ENCODE data around the gene PDE11A. TPM values are rescaled to one million over a fixed set of nuclear protein-coding genes. Genes with fewer than 3 reads are reported as not detected.

Gene PDE11A
- total RNA-seq, 1 donor from 2014 or later = 0.75 TPM

- no peak for TF ChIP-seq CTCF (IDR thresholded peaks at IDR 0.05)
Observed at GRCh38 chr2:177733322-177733855, 339.2 kb downstream of the PDE11A start.

DNA sequence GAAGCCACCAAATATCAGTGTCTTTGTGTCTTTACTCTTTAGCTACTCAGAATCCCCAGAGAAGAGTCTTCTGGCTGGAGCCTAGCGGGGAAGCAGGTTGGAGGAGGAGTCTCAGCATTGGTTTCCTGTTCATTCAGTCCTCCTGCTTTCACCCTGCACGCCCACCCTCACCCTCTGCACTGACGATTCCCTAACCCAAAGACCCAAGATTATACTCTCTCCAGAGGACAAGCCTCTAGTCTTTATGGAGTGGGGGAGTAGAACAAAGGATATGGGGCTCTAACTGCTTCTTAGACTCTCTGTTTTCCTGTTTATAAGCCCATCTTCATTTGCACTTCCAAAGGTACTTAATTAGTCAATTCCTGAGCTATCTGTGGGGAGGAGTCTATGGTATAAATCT is 341.2 kb downstream of the PDE11A start:
- Histone ChIP-seq H3K27me3 (no peaks in the 10 kb centered on the region), H3K27ac (no peak overlapping the region), H3K4me1 (no peaks in the 10 kb centered on the region), H3K4me3 (no peak overlapping the region), H3K9me3 (no peaks in the 10 kb centered on the region), H3K36me3 (no peaks in the 10 kb centered on the region)
- intact Hi-C loops (cut with DNase I) = no loop called here
- DNase-seq (ENCODE audit: low spot score in 2 of 2) = no peak
- no peak for TF ChIP-seq CTCF (IDR thresholded peaks at IDR 0.05)

More at GRCh38 chr2:177733322-177733855, 339.2 kb downstream of the PDE11A start:
- no peak overlapping the region for H3K27ac ChIP-seq
- H3K9me3 ChIP-seq = no peaks in the 10 kb centered on the region
- no peak for DNase-seq (ENCODE audit: low spot score in 2 of 2)
- H3K4me1 ChIP-seq = no peaks in the 10 kb centered on the region
- intact Hi-C loops (cut with DNase I) = no loop called here
- H3K4me3 ChIP-seq = no peak overlapping the region
- no peaks in the 10 kb centered on the region for H3K27me3 ChIP-seq
- no peaks in the 10 kb centered on the region for H3K36me3 ChIP-seq

- no peak overlapping the region for H3K27ac ChIP-seq
- intact Hi-C loops (cut with DNase I) = no loop called here
- no peaks in the 10 kb centered on the region for H3K36me3 ChIP-seq
- no peaks in the 10 kb centered on the region for H3K27me3 ChIP-seq
- DNase-seq (ENCODE audit: low spot score in 2 of 2) = no peak
- TF ChIP-seq CTCF (IDR thresholded peaks at IDR 0.05) = no peak
- H3K4me3 ChIP-seq = no peak overlapping the region
- no peaks in the 10 kb centered on the region for H3K9me3 ChIP-seq
- no peaks in the 10 kb centered on the region for H3K4me1 ChIP-seq
Observed at GRCh38 chr2:177730792-177731191, 341.8 kb downstream of the PDE11A start.

GRCh38 chr2:177730363-177730762 is 342.2 kb downstream of the PDE11A start:
- DNase-seq (ENCODE audit: low spot score in 2 of 2) = no peak
- Histone ChIP-seq H3K36me3 (no peaks in the 10 kb centered on the region), H3K9me3 (no peaks in the 10 kb centered on the region), H3K4me1 (no peaks in the 10 kb centered on the region), H3K27me3 (no peaks in the 10 kb centered on the region), H3K27ac (no peak overlapping the region), H3K4me3 (no peak overlapping the region)
- intact Hi-C loops (cut with DNase I) = no loop called here
- TF ChIP-seq CTCF (IDR thresholded peaks at IDR 0.05) = no peak

GRCh38 chr2:177728920-177729319 is 343.7 kb downstream of the PDE11A start:
- Histone ChIP-seq H3K4me1 (no peaks in the 10 kb centered on the region), H3K36me3 (no peaks in the 10 kb centered on the region), H3K27ac (no peak overlapping the region), H3K9me3 (no peaks in the 10 kb centered on the region), H3K27me3 (no peaks in the 10 kb centered on the region), H3K4me3 (no peak overlapping the region)
- TF ChIP-seq CTCF (IDR thresholded peaks at IDR 0.05) = no peak
- intact Hi-C loops (cut with DNase I) = loop anchor here (10.0 kb wide), 1 partner anchor 234 kb away; no protein-coding TSS in a partner anchor
- DNase-seq (ENCODE audit: low spot score in 2 of 2) = no peak

GRCh38 chr2:177728399-177728765 is 344.2 kb downstream of the PDE11A start:
- no peaks in the 10 kb centered on the region for H3K4me1 ChIP-seq
- H3K4me3 ChIP-seq = no peak overlapping the region
- no peak for TF ChIP-seq CTCF (IDR thresholded peaks at IDR 0.05)
- intact Hi-C loops (cut with DNase I) = loop anchor here (10.0 kb wide), 1 partner anchor 234 kb away; no protein-coding TSS in a partner anchor
- no peak for DNase-seq (ENCODE audit: low spot score in 2 of 2)
- no peaks in the 10 kb centered on the region for H3K9me3 ChIP-seq
- no peaks in the 10 kb centered on the region for H3K27me3 ChIP-seq
- H3K36me3 ChIP-seq = no peaks in the 10 kb centered on the region
- no peak overlapping the region for H3K27ac ChIP-seq
